ENCODE measurements around the gene NEDD9. TPM values are rescaled to one million over a fixed set of nuclear protein-coding genes. Genes with fewer than 3 reads are reported as not detected.

NEDD9 gene
- total and polyA plus RNA-seq, 2 of the 13 experiments (the other 11 are each of a cell fraction or from before 2014, with no cell fraction given) = 27.1 to 389 TPM

- TF ChIP-seq ZNF253 (CRISPR knock-in tag; IDR thresholded peaks at IDR 0.05; ENCODE audit: borderline replicate concordance) (no peak), RNF219 (CRISPR knock-in tag; IDR thresholded peaks at IDR 0.05) (no peak), RBM22 (optimal IDR thresholded peaks at IDR 0.05; ENCODE audit: low read length) (peak; percentile 100), ATF5 (CRISPR knock-in tag; IDR thresholded peaks at IDR 0.05; ENCODE audit: low read depth) (no peak), ONECUT2 (CRISPR knock-in tag; IDR thresholded peaks at IDR 0.05) (no peak), BCL6 (CRISPR knock-in tag; IDR thresholded peaks at IDR 0.05) (no peak), SOX13 (IDR thresholded peaks at IDR 0.05) (no peak), SOX13 (CRISPR knock-in tag; conservative IDR thresholded peaks at IDR 0.05 in 1 of 2, IDR thresholded peaks at IDR 0.05 in 1 of 2) (no peak), ZNF841 (CRISPR knock-in tag; IDR thresholded peaks at IDR 0.05; ENCODE audit: borderline replicate concordance) (no peak), HOXA7 (CRISPR knock-in tag; IDR thresholded peaks at IDR 0.05) (no peak), NFE2L1 (CRISPR knock-in tag; IDR thresholded peaks at IDR 0.05; ENCODE audit: borderline replicate concordance) (no peak), FOSL2 (CRISPR knock-in tag; IDR thresholded peaks at IDR 0.05) (no peak), ZNF280D (CRISPR knock-in tag; IDR thresholded peaks at IDR 0.05) (no peak), MYC (CRISPR knock-in tag; IDR thresholded peaks at IDR 0.05; ENCODE audit: borderline replicate concordance) (0 out of 2 replicates have a peak, but pooled peaks have one; percentile 19), ZNF12 (CRISPR knock-in tag; IDR thresholded peaks at IDR 0.05) (no peak)
- TF ChIP-seq, protein P1, sequence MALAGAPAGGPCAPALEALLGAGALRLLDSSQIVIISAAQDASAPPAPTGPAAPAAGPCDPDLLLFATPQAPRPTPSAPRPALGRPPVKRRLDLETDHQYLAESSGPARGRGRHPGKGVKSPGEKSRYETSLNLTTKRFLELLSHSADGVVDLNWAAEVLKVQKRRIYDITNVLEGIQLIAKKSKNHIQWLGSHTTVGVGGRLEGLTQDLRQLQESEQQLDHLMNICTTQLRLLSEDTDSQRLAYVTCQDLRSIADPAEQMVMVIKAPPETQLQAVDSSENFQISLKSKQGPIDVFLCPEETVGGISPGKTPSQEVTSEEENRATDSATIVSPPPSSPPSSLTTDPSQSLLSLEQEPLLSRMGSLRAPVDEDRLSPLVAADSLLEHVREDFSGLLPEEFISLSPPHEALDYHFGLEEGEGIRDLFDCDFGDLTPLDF (CRISPR knock-in tag; IDR thresholded peaks at IDR 0.05) = no peak
- TF ChIP-seq, protein P2, sequence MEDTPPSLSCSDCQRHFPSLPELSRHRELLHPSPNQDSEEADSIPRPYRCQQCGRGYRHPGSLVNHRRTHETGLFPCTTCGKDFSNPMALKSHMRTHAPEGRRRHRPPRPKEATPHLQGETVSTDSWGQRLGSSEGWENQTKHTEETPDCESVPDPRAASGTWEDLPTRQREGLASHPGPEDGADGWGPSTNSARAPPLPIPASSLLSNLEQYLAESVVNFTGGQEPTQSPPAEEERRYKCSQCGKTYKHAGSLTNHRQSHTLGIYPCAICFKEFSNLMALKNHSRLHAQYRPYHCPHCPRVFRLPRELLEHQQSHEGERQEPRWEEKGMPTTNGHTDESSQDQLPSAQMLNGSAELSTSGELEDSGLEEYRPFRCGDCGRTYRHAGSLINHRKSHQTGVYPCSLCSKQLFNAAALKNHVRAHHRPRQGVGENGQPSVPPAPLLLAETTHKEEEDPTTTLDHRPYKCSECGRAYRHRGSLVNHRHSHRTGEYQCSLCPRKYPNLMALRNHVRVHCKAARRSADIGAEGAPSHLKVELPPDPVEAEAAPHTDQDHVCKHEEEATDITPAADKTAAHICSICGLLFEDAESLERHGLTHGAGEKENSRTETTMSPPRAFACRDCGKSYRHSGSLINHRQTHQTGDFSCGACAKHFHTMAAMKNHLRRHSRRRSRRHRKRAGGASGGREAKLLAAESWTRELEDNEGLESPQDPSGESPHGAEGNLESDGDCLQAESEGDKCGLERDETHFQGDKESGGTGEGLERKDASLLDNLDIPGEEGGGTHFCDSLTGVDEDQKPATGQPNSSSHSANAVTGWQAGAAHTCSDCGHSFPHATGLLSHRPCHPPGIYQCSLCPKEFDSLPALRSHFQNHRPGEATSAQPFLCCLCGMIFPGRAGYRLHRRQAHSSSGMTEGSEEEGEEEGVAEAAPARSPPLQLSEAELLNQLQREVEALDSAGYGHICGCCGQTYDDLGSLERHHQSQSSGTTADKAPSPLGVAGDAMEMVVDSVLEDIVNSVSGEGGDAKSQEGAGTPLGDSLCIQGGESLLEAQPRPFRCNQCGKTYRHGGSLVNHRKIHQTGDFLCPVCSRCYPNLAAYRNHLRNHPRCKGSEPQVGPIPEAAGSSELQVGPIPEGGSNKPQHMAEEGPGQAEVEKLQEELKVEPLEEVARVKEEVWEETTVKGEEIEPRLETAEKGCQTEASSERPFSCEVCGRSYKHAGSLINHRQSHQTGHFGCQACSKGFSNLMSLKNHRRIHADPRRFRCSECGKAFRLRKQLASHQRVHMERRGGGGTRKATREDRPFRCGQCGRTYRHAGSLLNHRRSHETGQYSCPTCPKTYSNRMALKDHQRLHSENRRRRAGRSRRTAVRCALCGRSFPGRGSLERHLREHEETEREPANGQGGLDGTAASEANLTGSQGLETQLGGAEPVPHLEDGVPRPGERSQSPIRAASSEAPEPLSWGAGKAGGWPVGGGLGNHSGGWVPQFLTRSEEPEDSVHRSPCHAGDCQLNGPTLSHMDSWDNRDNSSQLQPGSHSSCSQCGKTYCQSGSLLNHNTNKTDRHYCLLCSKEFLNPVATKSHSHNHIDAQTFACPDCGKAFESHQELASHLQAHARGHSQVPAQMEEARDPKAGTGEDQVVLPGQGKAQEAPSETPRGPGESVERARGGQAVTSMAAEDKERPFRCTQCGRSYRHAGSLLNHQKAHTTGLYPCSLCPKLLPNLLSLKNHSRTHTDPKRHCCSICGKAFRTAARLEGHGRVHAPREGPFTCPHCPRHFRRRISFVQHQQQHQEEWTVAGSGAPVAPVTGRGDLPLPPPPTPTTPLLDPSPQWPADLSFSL (CRISPR knock-in tag; IDR thresholded peaks at IDR 0.05) = no peak
Measured at GRCh38 chr6:11201015-11201414, 31.5 kb downstream of the NEDD9 start (continued).

Measured in HepG2 (cell line).